PFSK-1 (cell line): ENCODE measurements around the gene MEPCE.

Experiments used
- FOXP2 ChIP-seq: optimal IDR thresholded peaks from 2 replicates; pipeline ENCODE3; 2011; ENCODE audit warnings: borderline replicate concordance, control low read depth, inconsistent platforms; ENCODE audit not compliant: insufficient read depth; ENCODE audit errors: extremely low read length, extremely low read depth
- POLR2AphosphoS5 ChIP-seq: IDR thresholded peaks from 2 replicates; pipeline ENCODE4 v1.6.1; 2012; ENCODE audit warnings: low read depth, mild to moderate bottlenecking, control low read depth, low read length, moderate library complexity
- REST ChIP-seq, 2 experiments: IDR thresholded peaks; 2 replicates each; pipeline versions ENCODE4 v1.6.1 to v1.8.0; 2011 to 2012; ENCODE audit warnings: low read depth in 2 of 2, low read length in 2 of 2, control low read depth in 1 of 2, inconsistent platforms in 1 of 2, mild to moderate bottlenecking in 1 of 2, moderate library complexity in 1 of 2; ENCODE audit not compliant: insufficient read depth in 1 of 2
- SIN3A ChIP-seq: IDR thresholded peaks from 2 replicates; pipeline ENCODE4 v1.6.1; 2012; ENCODE audit warnings: mild to moderate bottlenecking, low read length, moderate library complexity, borderline replicate concordance; ENCODE audit not compliant: insufficient read depth
- TAF1 ChIP-seq: IDR thresholded peaks from 2 replicates; pipeline ENCODE4 v1.6.1; 2012; ENCODE audit warnings: low read length, control low read depth, borderline replicate concordance; ENCODE audit not compliant: insufficient read depth

MEPCE gene

GRCh38 chr7:100389437-100390088, 40.1 kb upstream of the MEPCE start:
- no peak for TF ChIP-seq POLR2AphosphoS5

- no peak for TF ChIP-seq POLR2AphosphoS5
- no peak for TF ChIP-seq REST (IDR thresholded peaks at IDR 0.05; ENCODE audit: insufficient read depth in 1 of 2, low read depth in 2 of 2, low read length in 2 of 2)
- no peak for TF ChIP-seq SIN3A
These were observed 39.2 kb upstream of the MEPCE start for GRCh38 chr7:100390286-100391009.

- no peak for TF ChIP-seq TAF1
- no peak for TF ChIP-seq FOXP2
- TF ChIP-seq SIN3A: no peak
- no peak for TF ChIP-seq REST (IDR thresholded peaks at IDR 0.05; ENCODE audit: insufficient read depth in 1 of 2, low read depth in 2 of 2, low read length in 2 of 2)
- no peak for TF ChIP-seq POLR2AphosphoS5
These were observed 36.3 kb upstream of the MEPCE start for GRCh38 chr7:100393233-100393905.

GRCh38 chr7:100394077-100394476, 35.6 kb upstream of the MEPCE start:
- TF ChIP-seq SIN3A (no peak), POLR2AphosphoS5 (no peak), TAF1 (no peak), REST (IDR thresholded peaks at IDR 0.05; ENCODE audit: insufficient read depth in 1 of 2, low read depth in 2 of 2, low read length in 2 of 2) (no peak), FOXP2 (no peak)

- no peak for TF ChIP-seq REST (IDR thresholded peaks at IDR 0.05; ENCODE audit: insufficient read depth in 1 of 2, low read depth in 2 of 2, low read length in 2 of 2)
- no peak for TF ChIP-seq SIN3A
- TF ChIP-seq POLR2AphosphoS5: no peak
- no peak for TF ChIP-seq FOXP2
- TF ChIP-seq TAF1: no peak
These were observed 33.1 kb upstream of the MEPCE start for GRCh38 chr7:100396421-100396982.
